ENCODE data around the gene CFAP100.

The CFAP100 gene

DNA sequence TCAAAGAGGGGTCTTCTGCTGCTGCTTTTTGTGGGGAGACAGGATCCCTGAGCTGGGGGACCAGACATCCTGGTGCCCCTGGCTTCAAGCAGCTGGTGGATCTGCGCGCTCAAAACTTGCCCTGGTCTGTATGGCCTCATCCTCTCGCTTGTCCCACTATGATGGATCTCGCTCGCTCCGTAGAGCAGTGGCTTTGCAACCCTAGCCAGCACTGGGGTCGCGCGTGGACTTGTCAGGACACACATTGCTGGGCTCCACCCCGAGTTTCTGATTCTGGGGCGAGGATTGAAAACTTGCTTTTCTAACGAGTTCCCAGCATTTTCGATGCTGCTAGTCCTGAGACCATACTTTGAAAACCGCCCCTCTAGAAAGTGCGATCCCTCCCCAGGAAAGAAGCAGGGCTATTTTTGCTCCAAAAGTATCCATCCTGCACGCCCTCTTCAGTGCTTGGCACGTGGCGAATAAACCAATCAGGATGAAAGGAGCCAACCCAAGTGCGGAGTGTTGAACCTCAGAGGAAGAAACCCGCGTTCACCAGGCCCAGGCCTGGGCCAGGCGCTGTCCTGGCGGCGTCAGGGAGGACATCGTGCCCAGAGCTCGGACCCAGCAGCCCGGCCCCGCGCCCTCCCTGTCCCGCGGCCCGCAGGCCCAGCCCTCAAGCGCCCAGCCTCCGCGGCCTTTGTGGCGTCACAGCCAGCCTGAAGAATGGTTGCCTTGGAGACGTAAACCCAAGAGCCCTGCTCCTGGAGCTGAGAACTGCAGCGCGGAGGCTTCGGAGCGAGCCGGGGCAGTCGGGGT lies at the start of gene CFAP100:
Gene CFAP100, plus strand, starts transcription at position 731 of the 798 bp plus-strand sequence. CDS start 1,092 bp downstream, outside the sequence.
- no peak for DNase-seq (ENCODE audit: low spot score)

DNA sequence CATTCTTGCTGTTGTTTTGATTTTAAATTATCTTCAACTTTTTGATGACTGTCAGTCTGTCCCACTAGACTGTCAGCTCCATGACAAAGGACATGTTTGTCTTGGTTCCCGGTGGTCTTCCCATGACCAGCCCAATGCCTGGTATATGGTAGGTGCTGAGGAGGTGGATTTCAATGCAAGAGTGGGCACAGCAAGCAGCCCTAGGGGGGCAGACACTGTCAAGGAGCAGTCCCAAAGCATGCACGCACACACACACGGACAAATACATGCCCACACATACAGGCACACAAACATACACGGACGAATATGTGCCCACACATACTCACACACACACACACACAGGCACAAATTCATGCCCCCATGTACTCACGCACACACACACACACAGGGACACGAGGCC lies 49.5 kb upstream of the CFAP100 start:
- DNase-seq (ENCODE audit: low spot score): no peak

DNA sequence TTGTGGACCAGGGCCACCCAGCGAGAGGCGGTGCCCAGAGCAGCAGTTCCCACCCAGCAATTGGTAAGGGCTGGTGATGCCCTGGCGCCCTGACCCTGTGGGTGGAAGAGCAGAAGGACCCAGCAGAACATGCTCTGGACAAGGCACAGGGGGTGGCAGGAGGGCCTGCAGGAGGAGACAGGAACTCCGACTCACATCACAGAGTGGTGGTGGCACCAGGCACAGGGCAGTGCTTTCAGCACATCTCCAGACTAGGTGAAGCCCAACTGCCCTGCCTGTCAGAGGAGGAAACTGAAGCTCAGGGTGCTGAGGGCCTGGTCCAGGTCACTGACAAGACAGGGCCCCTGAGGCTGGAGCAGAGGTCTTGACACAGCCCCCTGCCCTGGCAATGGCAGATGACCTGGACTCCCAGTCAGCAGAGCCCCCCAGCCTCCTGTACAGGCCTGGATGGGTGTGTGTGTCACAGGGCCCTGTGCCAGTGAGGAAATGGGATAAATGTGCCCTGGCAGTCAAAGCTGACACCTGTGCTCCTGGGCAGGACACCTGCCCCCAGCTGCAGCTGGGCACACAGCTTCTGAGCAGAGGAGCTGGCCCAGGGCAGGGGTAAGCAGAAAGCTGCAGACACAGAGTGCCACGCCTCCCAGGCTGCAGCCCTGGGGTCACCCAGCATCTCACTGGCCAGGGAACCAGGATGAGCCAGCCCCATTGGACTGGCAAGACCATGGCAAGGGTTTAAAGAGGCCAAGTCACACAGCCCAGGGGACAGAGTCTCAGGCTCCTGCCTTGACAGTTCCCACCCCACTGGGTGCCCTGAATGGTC lies 48.9 kb upstream of the CFAP100 start:
- no peak for DNase-seq (ENCODE audit: low spot score)

DNA sequence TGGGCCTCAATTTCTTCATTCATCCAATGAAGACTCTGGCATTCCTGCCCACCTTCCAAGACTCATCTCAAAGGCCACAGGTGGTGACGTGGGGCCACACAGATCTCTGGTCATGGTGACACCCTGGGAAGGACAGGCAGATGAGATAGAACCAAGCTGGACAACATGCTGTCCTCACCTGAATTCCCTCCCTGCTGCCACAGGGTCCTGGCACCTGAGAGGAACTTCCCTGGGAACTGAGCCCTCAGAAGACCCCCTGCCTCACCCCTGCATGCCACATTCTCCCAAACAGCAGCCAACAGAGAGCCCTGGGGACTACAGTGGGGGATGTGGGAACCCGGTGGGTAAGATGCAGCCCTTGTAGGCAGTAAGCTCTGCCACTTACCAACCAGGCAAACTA lies 48.2 kb upstream of the CFAP100 start:
- no peak for DNase-seq (ENCODE audit: low spot score)

DNA sequence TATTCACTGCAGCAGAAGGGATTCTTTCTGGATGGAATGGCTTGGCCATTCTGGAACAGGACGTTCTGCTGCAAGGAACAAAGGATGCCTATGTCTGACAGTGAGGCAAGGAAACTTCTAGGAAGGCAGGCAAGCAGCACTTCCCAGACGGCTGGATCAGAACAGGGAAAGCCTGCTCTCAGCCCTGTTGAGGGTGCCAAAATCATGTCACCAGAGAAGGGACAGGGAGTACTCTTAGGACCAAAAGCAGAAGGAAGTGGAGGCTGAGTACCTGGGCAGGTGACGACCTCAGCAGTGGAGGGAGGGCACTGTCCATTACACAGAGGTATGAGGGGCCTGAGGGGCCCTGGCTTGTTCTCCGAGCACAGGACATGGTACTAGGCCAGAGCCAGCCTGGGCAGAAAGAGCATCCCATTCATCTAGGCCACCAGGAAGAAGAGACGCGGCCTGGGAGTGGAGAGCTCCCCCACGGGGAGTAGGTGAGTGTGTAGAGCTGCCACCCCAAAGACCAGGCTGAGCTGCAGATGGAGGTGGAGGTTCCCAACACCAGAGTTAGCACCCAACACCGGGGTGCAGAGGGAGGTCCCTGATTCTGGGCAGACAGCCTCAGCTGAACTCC lies 47.1 kb upstream of the CFAP100 start:
- no peak for DNase-seq (ENCODE audit: low spot score)

DNA sequence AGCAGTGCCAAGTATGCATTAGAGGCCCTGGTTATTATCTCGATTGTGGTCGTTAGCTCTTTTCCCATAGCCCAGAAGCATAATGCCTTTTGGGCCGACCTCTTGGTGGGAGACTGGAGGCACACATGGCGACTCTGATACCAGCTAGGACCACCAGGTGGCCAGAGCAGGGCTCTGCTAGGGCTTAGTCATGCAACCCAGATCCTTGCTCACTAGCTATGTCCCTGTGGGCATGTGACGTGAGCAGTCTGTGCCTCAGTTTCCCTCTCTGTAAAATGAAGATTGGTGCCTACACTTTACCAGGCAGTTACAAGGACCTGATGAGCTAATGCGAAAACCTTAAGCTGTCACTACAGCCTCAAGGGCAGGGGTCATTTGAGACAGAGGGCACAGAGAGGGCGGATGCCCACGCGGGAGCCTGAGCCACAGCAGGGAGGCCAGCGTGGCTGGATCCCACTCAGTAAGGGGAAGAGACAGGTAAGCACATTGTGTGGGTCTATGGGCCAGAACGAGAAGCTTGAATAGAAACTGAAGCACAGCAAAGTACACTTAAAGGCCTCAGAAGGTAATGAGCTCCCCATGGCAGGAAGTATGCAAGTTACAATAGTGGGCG lies 46.3 kb upstream of the CFAP100 start:
- no peak for DNase-seq (ENCODE audit: low spot score)

DNA sequence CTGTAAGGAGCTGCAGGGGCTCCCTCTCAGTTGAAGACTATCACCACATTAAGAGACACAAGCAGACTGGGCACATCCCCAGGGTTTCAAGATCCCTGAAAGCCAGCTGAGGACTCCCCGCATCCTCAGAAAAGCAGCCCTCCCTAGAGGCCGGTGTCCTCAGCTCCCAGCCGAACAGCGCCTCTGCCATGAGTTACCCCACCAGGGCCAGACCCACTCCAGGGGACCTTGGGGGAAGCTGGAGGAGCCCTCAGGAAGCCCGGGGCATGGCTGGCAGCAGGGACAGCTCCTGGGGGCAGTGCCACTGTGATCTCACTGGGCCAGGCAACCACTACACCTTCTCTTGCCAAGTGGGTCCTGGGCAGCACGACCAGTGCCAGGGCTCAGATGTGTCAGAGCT lies 45.6 kb upstream of the CFAP100 start:
- no peak for DNase-seq (ENCODE audit: low spot score)

DNA sequence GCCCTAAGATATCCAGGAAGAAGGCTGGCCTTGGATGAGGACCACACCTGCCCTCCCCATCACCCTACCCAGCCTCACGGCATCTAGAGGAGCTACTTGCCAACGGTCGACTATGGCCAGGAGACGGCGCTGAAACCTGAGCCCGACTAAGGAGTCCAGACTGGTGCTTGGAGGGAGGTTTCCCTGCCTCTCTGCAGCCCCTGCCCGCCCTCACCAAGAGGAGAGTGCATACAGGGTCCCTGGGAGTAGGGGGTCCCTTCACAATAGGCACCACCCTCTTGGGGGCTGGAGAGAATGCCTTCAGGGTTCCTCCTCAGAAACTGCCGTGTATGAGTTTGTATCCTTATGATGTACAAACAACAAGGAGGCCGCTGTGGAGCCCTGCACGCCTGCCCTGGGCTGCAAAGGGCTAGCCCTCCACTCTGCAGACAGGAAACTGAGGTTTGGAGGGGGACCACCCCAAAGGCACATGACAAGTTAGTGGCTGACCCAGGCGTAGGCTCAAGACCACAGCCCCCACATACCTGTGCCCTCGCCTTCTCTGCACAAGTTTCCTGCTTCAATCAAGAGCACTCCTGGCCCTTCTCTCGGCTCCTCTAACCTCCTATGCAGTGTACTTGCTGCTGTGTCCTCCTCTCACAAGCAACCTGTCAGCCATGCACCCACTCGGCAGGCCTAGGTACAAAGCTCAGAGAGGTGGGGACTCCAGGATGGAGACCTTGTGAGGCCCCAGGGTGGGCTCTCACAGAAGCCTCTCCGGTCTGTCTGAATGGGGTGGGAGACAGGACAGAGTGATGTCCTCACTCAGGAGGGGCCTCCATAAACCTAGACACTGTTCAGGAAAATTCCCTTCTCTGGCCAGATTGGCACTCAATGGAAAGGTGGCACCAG lies 44.9 kb upstream of the CFAP100 start:
- no peak for DNase-seq (ENCODE audit: low spot score)

DNA sequence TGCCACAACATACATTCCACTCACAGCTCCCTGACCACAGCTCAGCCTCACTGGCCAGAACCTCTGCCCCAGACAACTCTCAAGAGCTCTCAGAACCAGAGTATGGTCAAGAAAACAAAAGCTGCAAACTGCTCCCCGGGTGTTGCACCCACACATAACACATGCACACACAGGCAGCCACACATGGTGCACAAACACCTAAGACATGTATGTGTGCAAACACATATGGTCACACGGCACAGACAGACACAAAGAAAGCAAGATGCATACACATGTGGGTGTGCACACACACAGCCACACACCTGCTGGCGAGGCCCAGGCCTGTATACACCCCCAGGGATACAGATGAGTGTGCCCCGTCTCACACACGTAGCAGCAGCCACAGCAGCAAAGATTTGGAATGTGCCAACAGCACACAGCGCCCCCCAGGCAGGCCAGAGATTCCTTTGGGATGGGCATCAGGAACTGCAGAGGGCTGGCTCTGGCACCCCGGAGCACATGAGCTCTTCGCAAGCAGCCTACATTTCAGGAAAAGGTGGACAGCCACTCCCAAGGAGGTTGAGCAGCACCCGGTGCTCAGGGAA lies 44.1 kb upstream of the CFAP100 start:
- DNase-seq (ENCODE audit: low spot score): no peak

DNA sequence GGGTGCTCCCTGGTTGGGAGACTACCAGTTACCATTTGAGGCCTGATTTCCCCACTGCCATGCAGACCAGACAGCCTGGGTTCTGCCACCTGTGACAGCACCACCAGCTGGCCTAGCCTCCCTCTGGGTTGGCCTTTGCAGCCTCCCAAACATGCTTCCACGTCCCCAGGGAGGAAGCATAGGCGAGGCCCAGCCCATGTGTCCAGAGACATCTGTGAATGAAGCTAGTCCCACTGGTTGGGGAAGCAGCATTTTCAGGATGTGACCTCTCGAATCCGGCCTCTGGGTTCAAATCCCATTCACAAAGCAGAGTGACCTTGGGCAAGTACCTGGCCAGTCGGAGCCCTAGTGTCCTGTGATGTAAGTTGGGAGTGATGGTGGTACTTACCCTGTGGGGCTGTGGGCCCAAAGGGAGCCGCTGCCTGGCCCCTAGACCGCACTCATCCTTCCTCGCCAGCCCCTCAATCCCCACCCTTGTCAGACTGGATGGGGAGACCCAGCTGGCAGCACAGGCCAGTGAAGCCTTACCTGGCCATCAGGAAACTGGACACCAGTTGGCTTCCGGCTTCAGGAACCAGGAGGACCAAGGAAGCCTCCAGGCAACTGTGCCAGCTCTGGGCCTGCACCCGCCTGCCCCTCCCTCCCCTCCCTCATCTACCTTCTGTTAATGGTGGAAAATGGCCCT lies 43.5 kb upstream of the CFAP100 start:
- no peak for DNase-seq (ENCODE audit: low spot score)

DNA sequence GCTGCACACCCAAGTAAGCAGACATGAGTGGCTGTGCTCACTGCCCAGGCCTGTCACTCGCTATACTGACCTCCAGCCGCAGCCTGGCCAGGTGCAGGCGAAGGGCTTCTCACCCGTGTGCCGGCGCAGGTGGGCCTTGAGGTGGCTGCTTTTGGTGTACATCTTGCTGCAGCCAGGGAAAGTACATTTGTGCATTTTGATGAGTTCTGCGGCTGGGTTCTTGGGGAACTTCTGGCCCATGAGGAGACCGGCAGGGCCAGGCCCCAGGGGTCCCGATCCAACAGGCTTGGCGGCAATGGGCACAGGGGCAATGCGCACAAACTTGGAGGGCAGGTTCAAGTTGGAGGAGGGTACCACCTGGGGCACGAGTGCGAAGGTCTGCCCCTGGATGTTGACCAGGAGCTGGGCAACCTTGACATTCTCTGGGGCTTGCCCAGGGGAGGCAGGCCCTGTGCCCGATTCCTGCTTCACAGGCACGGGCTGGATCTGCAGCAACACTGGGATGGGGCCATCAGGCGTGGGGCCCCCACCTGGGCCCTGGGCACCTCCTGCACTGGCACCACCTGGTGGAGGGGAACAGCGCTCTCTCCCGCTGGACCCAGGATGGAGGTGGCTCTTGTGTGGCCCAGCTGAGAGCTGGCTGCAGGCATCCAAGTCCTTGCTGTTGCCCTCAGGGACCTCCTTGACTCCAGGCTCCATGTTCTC lies 42.8 kb upstream of the CFAP100 start:
- DNase-seq (ENCODE audit: low spot score): no peak

DNA sequence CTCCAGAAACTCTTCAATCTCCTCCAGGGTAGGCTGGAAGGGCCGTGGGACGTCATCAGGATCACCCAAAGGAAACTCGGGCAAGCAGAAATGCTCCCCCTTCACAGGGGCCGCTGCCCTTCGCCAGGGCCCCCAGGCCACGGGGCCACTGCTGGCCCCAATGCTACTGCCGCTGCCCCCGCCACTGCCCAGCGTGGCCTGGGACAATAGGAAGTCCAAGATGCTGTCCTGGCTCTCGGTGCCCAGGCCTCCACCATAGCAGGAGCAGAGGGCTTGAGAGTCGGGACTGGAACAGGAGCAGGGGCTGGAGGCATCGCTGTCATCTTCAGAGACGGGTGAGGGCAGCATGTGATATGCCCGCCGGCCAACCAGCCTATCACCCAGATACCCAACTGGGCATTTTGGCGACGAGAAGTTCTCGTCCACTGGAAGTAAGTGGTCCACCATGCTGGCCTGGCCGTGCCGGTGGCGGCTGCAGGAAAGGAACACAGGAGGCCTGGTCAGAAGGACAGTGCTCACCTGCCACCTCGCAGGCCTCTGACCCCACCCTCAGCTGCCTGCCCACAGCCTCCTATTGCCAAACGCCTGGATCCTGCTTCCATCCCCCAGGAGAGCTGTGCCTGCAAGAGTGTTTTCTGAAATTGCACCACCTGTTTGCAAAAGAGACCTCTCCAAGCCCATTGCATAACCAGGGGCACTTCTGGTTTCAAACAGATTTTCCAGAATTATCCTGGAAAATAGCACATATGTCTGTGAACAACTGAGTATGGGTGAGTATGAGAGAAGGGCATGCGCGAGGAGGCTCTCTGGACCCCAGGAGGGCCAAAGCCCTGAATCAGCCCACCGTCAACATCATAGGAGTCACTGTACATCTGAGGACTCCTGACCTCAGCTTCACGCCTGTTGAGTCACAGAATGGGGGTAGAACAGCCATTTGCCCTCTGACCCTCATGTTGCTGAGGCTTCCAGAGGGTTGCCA lies 41.9 kb upstream of the CFAP100 start:
- no peak for DNase-seq (ENCODE audit: low spot score)

DNA sequence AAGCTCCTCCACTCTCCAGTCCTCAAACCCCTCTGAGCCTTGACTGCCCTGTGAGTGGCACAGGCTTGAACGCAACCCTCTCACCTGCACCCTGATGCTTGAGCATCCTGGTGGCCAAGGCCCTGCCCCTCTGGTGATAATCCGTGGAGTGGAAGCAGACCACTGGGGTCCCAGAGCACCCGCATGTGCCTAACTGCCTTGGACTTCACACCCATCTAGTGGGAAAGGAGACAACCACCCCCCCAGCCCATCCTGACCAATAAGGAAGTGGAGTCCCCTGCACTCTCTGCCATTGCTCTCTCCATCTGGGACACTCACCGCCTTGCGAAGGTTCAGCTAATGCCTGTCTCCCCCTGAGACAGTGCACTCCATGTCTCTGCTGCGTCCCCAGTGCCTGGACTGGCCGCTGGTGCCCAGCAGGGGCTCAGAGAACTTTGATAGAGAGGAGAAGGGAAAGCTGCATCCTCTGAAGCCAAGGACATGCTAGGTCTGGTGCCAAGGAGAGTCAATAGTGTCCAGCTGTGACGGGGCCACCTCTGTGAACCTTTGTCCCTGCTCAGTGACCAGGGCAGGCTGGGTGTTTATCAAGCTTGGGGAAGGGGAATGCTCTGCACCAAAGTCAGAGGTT lies 40.9 kb upstream of the CFAP100 start:
- no peak for DNase-seq (ENCODE audit: low spot score)

DNA sequence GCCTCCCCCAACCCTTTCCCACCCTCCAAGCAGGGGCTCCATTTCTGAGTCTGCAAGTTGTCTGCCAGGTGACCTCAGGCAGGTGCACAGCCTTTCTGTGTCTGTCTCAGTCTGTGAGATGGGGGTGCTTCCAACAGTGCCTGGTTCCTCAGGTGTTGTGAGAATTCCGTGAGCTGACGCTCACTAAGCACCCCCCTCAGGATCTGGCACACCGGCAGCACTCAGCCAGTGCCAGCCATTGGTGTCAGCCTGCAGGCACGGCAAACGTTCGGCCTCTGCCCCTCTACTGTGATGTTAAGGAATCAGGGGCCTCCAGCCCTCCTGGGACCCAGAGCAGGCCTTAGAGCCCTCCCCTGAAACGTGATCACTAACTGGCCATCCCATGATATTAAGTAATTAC lies 39.9 kb upstream of the CFAP100 start:
- no peak for DNase-seq (ENCODE audit: low spot score)

DNA sequence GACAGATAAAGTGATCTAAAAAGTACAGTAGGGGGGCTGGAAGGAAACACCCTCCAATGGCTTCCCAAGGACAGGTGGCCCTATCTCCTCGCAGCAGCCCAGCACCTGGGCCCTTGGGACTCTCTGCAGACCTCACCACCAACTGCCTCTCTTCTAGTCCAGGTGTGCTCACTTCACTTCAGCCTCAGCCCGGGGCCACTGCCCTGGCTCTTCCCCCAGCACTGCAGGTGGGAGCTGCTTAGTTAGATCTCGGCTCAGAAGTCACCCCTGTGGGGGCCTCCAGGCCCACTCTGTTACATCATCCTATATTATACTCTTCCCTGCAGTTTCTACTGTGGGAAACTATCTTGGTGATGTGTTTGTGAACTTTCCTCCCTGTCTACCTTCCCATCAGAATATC lies 39.5 kb upstream of the CFAP100 start:
- DNase-seq (ENCODE audit: low spot score): no peak

DNA sequence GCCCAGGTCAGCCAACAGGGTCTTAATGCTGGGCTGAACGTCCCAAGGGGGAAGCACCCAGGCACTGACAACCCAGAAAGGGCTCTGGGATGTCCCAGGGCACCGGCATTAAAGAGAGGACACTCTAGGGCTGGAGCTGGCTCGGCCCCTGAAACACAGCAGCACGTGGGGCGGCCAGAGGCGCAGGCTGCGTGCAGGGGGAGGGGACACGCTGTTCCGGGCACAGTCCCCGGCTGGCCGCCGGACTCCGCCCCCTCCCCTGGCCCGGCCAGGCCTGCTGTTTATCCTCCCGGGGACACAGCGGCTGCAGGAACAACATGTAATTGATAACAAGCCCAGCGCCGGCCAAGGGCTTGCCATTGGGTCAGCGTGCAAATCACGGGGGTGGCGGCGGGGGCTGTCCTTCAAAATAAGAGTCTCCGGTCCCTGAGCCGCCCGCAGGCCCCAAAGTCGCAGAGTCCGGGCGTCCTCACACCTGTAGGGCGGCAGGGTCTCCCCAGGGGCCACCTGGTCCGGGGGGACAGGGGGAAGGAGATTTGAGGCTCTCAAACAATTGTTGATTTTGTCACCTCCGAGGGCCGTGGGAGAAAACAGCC lies 38.8 kb upstream of the CFAP100 start:
- DNase-seq (ENCODE audit: low spot score): no peak

DNA sequence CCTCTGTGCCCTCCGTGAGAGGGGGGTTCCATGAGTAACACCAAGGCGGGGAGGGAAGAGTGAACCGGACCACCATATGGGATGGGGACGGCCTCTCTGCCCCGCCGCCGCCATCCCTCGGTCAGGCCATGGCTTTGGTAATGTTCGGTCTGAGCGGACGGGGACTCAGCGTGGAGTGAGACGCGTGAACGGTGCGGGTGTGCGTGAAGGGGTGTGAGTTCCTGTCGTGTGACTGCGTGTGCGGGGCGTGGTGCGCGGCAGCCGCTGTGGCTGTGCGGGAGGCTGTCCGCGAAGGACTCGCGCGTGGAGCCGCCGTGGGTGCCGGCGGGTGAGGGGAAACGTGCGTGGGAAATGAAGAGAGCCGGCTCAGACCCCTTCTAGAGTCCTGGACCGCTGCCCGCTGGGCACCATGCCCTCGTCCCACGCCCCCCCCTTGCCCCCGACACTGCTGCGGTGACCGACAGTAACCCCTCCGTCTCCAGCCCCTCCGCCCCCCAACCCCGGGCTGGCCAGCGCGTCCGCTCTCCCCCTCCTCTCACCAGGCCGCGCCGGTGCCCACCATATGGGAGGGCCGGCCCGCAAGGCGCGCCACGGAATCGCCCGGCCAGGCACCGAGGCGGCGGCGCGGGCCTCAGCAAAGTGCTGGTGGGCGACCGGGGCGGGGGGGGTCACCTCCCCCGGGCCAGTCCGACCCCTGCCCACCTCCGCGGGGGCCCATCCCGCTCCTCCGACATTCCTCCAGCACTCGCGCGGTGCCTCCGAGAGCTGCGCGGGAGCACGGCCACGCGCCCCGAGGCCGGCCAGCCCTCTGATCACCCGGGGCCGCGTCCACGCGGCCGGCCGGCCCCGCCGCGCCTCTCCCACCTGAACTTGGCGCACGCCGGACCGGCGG lies 38.1 kb upstream of the CFAP100 start:
- DNase-seq (ENCODE audit: low spot score): no peak
